IMR-90 (cell line): ENCODE data around the gene DNASE1L1. TPM values are rescaled to one million over a fixed set of nuclear protein-coding genes. Genes with fewer than 3 reads are reported as not detected.

ENCODE experiments used
- ATAC-seq: fragments of 200-7000 bp; cut with Tn5 transposase; 2 replicates; pipeline ENCODE4 v1.9.1; 2020; ENCODE audit warnings: low read depth, mild to moderate bottlenecking, moderate library complexity
- BruUV-seq: library from RNA; stranded (reverse); fragments of 400-500 nt; replicated peaks from 2 replicates; lab custom pipeline; 2021; lab: Mats Ljungman, UMichigan
- CTCF ChIA-PET: fragments of 300-600 bp; formaldehyde crosslinking; extraction: SDS; loops from one replicate; lab custom pipeline; 2021; ENCODE audit warnings: antibody characterized with exemption; lab: Yijun Ruan, JAX
- POLR2A ChIA-PET: fragments of 300-600 bp; sonication (Branson Sonifier 250); formaldehyde crosslinking; loops from one replicate; lab custom pipeline; 2022; ENCODE audit warnings: antibody characterized with exemption; ENCODE audit not compliant: unreplicated experiment; lab: Charles Lee
- DNase-seq: peaks from one replicate; pipeline ENCODE4 v3.0.0; 2013
- H2AFZ ChIP-seq: replicated peaks from 2 replicates; pipeline ENCODE3; 2013; ENCODE audit warnings: low read length, mild to moderate bottlenecking; ENCODE audit not compliant: poor library complexity
- H2AK5ac ChIP-seq: 2 replicates; pipeline ENCODE4 v1.6.1; 2013; ENCODE audit warnings: low read depth, low read length, inconsistent platforms
- H2AK9ac ChIP-seq: replicated peaks from 2 replicates; pipeline ENCODE3; 2013; ENCODE audit warnings: mild to moderate bottlenecking, low read depth, low read length, moderate library complexity; ENCODE audit not compliant: poor library complexity
- H2BK120ac ChIP-seq: 2 replicates; pipeline ENCODE4 v1.6.1; 2013; ENCODE audit warnings: low read depth, low read length, inconsistent platforms
- H2BK15ac ChIP-seq: 3 replicates; pipeline ENCODE4 v1.6.1; 2013; ENCODE audit warnings: low read depth, low read length, inconsistent platforms
- H2BK20ac ChIP-seq: 2 replicates; pipeline ENCODE4 v1.6.1; 2013; ENCODE audit warnings: low read depth, mild to moderate bottlenecking, inconsistent platforms, low read length, moderate library complexity
- H2BK5ac ChIP-seq: 2 replicates; pipeline ENCODE4 v1.6.1; 2013; ENCODE audit warnings: mild to moderate bottlenecking, low read depth, low read length, inconsistent platforms; ENCODE audit not compliant: poor library complexity, severe bottlenecking
- H3K14ac ChIP-seq: replicated peaks from 2 replicates; pipeline ENCODE4 v1.6.1; 2013; ENCODE audit warnings: low read depth, low read length, inconsistent platforms
- H3K18ac ChIP-seq: 2 replicates; pipeline ENCODE4 v1.6.1; 2013; ENCODE audit warnings: low read depth, low read length, control low read depth
- H3K23ac ChIP-seq: 2 replicates; pipeline ENCODE4 v1.6.1; 2013; ENCODE audit warnings: low read depth, low read length, inconsistent platforms
- H3K27ac ChIP-seq: 2 replicates; pipeline ENCODE4 v1.5.1; 2013; ENCODE audit warnings: mild to moderate bottlenecking, control low read depth, low read length; ENCODE audit not compliant: insufficient read depth
- H3K27me3 ChIP-seq: 2 replicates; pipeline ENCODE4 v1.6.1; 2013; ENCODE audit warnings: low read length; ENCODE audit not compliant: control insufficient read depth, insufficient read depth
- H3K36me3 ChIP-seq: 2 replicates; pipeline ENCODE4 v1.6.1; 2013; ENCODE audit warnings: low read length, mixed read lengths; ENCODE audit not compliant: control insufficient read depth, insufficient read depth
- H3K4ac ChIP-seq: 2 replicates; pipeline ENCODE4 v1.6.1; 2013; ENCODE audit warnings: low read depth, low read length, inconsistent platforms
- H3K4me1 ChIP-seq: 2 replicates; pipeline ENCODE4 v1.6.1; 2013; ENCODE audit warnings: low read length, mixed read lengths; ENCODE audit not compliant: control insufficient read depth, insufficient read depth
- H3K4me2 ChIP-seq: 2 replicates; pipeline ENCODE4 v1.6.1; 2013; ENCODE audit warnings: low read depth, mild to moderate bottlenecking, control low read depth, low read length, moderate library complexity
- H3K4me3 ChIP-seq: 2 replicates; pipeline ENCODE4 v1.5.1; 2013; ENCODE audit warnings: low read depth, mild to moderate bottlenecking, control low read depth, low read length, moderate library complexity; ENCODE audit not compliant: insufficient read depth
- H3K56ac ChIP-seq: 2 replicates; pipeline ENCODE4 v1.6.1; 2013; ENCODE audit warnings: low read length, inconsistent platforms; ENCODE audit not compliant: insufficient read depth; ENCODE audit errors: extremely low read depth
- H3K79me1 ChIP-seq, 2 experiments: 2 replicates each; pipeline ENCODE4 v1.6.1; 2013; ENCODE audit warnings: low read length in 2 of 2, inconsistent platforms in 1 of 2, low read depth in 1 of 2
- H3K9ac ChIP-seq: 2 replicates; pipeline ENCODE4 v1.6.1; 2013; ENCODE audit warnings: low read depth, low read length, control low read depth
- H3K9me1 ChIP-seq: 2 replicates; pipeline ENCODE4 v1.6.1; 2013; ENCODE audit warnings: low read length, inconsistent platforms; ENCODE audit not compliant: insufficient read depth
- H3K9me3 ChIP-seq: 2 replicates; pipeline ENCODE4 v1.6.1; 2013; ENCODE audit warnings: low read length; ENCODE audit not compliant: control insufficient read depth, insufficient read depth
- H4K20me1 ChIP-seq: 2 replicates; pipeline ENCODE4 v1.6.1; 2013; ENCODE audit warnings: low read length, inconsistent platforms; ENCODE audit not compliant: insufficient read depth
- H4K5ac ChIP-seq: 2 replicates; pipeline ENCODE4 v1.6.1; 2013; ENCODE audit warnings: mild to moderate bottlenecking, low read depth, low read length, control low read depth
- H4K8ac ChIP-seq, 2 experiments: 2 replicates each; pipeline ENCODE4 v1.6.1; 2013; ENCODE audit warnings: low read depth in 2 of 2, low read length in 2 of 2, control low read depth in 1 of 2, inconsistent platforms in 1 of 2
- H4K91ac ChIP-seq: 2 replicates; pipeline ENCODE4 v1.6.1; 2013; ENCODE audit warnings: low read depth, low read length, inconsistent platforms; ENCODE audit not compliant: insufficient read depth
- BHLHE40 ChIP-seq: fragments of 150-350 bp; IDR thresholded peaks from 2 replicates; pipeline ENCODE4 v1.6.1; 2016; ENCODE audit warnings: mild to moderate bottlenecking, low read depth, low read length
- CEBPB ChIP-seq: IDR thresholded peaks from 2 replicates; pipeline ENCODE4 v1.6.1; 2012; ENCODE audit warnings: low read depth, low read length, improper control_type of control experiment
- CHD1 ChIP-seq: IDR thresholded peaks from 2 replicates; pipeline ENCODE4 v1.6.1; 2012; ENCODE audit warnings: low read depth, low read length, improper control_type of control experiment
- CTCF ChIP-seq: conservative IDR thresholded peaks from 2 replicates; pipeline ENCODE4 v1.5.1; 2012; ENCODE audit warnings: mild to moderate bottlenecking, low read depth, low read length, improper control_type of control experiment
- FOS ChIP-seq: fragments of 150-350 bp; IDR thresholded peaks from 2 replicates; pipeline ENCODE4 v1.6.1; 2016; ENCODE audit warnings: low read depth, low read length
- MAFK ChIP-seq: IDR thresholded peaks from 2 replicates; pipeline ENCODE4 v1.6.1; 2012; ENCODE audit warnings: low read depth, low read length, improper control_type of control experiment
- MAZ ChIP-seq: IDR thresholded peaks from 2 replicates; pipeline ENCODE4 v1.6.1; 2012; ENCODE audit warnings: low read depth, mild to moderate bottlenecking, low read length, improper control_type of control experiment, moderate library complexity, borderline replicate concordance
- MXI1 ChIP-seq: IDR thresholded peaks from 2 replicates; pipeline ENCODE4 v1.6.1; 2012; ENCODE audit warnings: low read depth, mild to moderate bottlenecking, low read length, moderate library complexity, borderline replicate concordance
- NFE2L2 ChIP-seq: fragments of 150-350 bp; IDR thresholded peaks from 2 replicates; pipeline ENCODE4 v1.6.1; 2016; ENCODE audit warnings: low read depth, mild to moderate bottlenecking, low read length
- POLR2A ChIP-seq: IDR thresholded peaks from 2 replicates; pipeline ENCODE4 v1.6.1; 2012; ENCODE audit warnings: mild to moderate bottlenecking, low read depth, low read length
- RAD21 ChIP-seq: IDR thresholded peaks from 2 replicates; pipeline ENCODE4 v1.6.1; 2012; ENCODE audit warnings: low read length, improper control_type of control experiment
- RCOR1 ChIP-seq: IDR thresholded peaks from 2 replicates; pipeline ENCODE4 v1.6.1; 2012; ENCODE audit warnings: mild to moderate bottlenecking, low read length, improper control_type of control experiment; ENCODE audit not compliant: insufficient replicate concordance
- RFX5 ChIP-seq: IDR thresholded peaks from 2 replicates; pipeline ENCODE4 v1.8.0; 2012; ENCODE audit warnings: low read depth, mild to moderate bottlenecking, low read length, moderate library complexity
- SMC3 ChIP-seq: fragments of 150-350 bp; IDR thresholded peaks from 2 replicates; pipeline ENCODE4 v1.6.1; 2016; ENCODE audit warnings: low read depth, mild to moderate bottlenecking, antibody characterized with exemption, low read length, moderate library complexity
- WGBS, 2 experiments: methylation state at CpG; one replicate each; pipeline versions ENCODE4 v1.1.5 to v1.1.7; 2013; ENCODE audit warnings: missing lambda C conversion rate in 2 of 2; ENCODE audit not compliant: insufficient read length in 1 of 2; ENCODE audit errors: extremely low coverage in 2 of 2; 5-methylcytosine and 5-hydroxymethylcytosine counted together
- dilution Hi-C: fragments of 300-500 bp; cut with HindIII; formaldehyde crosslinking; loops from one replicate; pipeline ENCODE4 v1.14.3; 2018; ENCODE audit warnings: low sequenced_read_pairs; ENCODE audit not compliant: unreplicated experiment
- in situ Hi-C: fragments of 300-500 bp; cut with MboI; formaldehyde crosslinking; loops from 3 replicates; pipeline ENCODE4 v1.14.3; 2019; ENCODE audit warnings: low sequenced_read_pairs, inconsistent platforms, mixed read lengths
- intact Hi-C: fragments of 100-400 bp; cut with micrococcal nuclease; formaldehyde crosslinking; loops from 2 replicates; pipeline ENCODE4 v1.10.0; 2022
- polyA plus RNA-seq, 3 experiments: library from polyadenylated mRNA; depleted of rRNA; stranded (reverse); fragments of >200 nt; gene quantifications; 2 replicates each; pipeline ENCODE4 v1.2.3, GENCODE V29; 2012; ENCODE audit warnings: low replicate concordance in 1 of 3
- total RNA-seq: library from RNA; depleted of rRNA; stranded (reverse); fragments of >200 nt; gene quantifications from 2 replicates; pipeline ENCODE4 v1.2.3, GENCODE V29; 2012
- TF ChIP-seq, protein P1 (sequence below): fragments of 150-350 bp; IDR thresholded peaks from 2 replicates; pipeline ENCODE4 v1.6.1; 2017; ENCODE audit warnings: mild to moderate bottlenecking, antibody characterized with exemption, low read length, low read depth
- TF ChIP-seq, protein P2 (sequence below): fragments of 150-350 bp; IDR thresholded peaks from 2 replicates; pipeline ENCODE4 v1.6.1; 2016; ENCODE audit warnings: low read depth, mild to moderate bottlenecking, low read length, moderate library complexity, borderline replicate concordance

The DNASE1L1 gene
- total and polyA plus RNA-seq, 2 of the 4 experiments (the other 2 are of a cell fraction), result 51.4 to 55.5 TPM

GRCh38 chrX:154360155-154360713 is 48.8 kb downstream of the DNASE1L1 start:
- no peak for DNase-seq
- dilution Hi-C loops, result no loop called here

More at GRCh38 chrX:154360155-154360713, 48.8 kb downstream of the DNASE1L1 start:
- POLR2A ChIA-PET, result no interaction called here
- Histone ChIP-seq H2BK15ac (no peak overlapping the region), H3K4ac (no peak overlapping the region), H3K27me3 (no peaks in the 10 kb centered on the region), H3K9me3 (no peaks in the 10 kb centered on the region), H3K4me1 (no peaks in the 10 kb centered on the region), H4K5ac (no peak overlapping the region), H2AK9ac (peak overlapping the region; percentile 82), H4K91ac (no peak overlapping the region), H3K36me3 (peaks cover 90% of the 10 kb centered on the region), H3K23ac (no peak overlapping the region), H3K27ac (no peak overlapping the region), H4K20me1 (peaks cover 99% of the 10 kb centered on the region), H2BK20ac (no peak overlapping the region), H2BK120ac (no peak overlapping the region), H3K56ac (no peak overlapping the region), H4K8ac (no peak overlapping the region), H2BK5ac (no peak overlapping the region), H3K9ac (no peak overlapping the region), H3K9me1 (no peaks in the 10 kb centered on the region; the same call in 1 of the 2 replicates), H2AK5ac (no peak overlapping the region), H3K14ac (no peak overlapping the region), H3K4me3 (no peak overlapping the region), H2AFZ (peak overlapping the region; percentile 72), H3K18ac (no peak overlapping the region), H3K79me1 (peaks cover 7 to 30% of the 10 kb centered on the region in 2 experiments; a peak in 1 of 4 replicates), H3K4me2 (no peak overlapping the region)
- ATAC-seq, result no peak
- TF ChIP-seq CHD1 (no peak), POLR2A (no peak), CTCF (no peak), RAD21 (no peak), RCOR1 (no peak), MAFK (no peak), FOS (no peak), SMC3 (no peak), NFE2L2 (no peak), RFX5 (no peak), CEBPB (no peak), BHLHE40 (no peak), MAZ (no peak), MXI1 (no peak)
- TF ChIP-seq, protein P1, sequence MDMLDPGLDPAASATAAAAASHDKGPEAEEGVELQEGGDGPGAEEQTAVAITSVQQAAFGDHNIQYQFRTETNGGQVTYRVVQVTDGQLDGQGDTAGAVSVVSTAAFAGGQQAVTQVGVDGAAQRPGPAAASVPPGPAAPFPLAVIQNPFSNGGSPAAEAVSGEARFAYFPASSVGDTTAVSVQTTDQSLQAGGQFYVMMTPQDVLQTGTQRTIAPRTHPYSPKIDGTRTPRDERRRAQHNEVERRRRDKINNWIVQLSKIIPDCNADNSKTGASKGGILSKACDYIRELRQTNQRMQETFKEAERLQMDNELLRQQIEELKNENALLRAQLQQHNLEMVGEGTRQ, result no peak
- TF ChIP-seq, protein P2, sequence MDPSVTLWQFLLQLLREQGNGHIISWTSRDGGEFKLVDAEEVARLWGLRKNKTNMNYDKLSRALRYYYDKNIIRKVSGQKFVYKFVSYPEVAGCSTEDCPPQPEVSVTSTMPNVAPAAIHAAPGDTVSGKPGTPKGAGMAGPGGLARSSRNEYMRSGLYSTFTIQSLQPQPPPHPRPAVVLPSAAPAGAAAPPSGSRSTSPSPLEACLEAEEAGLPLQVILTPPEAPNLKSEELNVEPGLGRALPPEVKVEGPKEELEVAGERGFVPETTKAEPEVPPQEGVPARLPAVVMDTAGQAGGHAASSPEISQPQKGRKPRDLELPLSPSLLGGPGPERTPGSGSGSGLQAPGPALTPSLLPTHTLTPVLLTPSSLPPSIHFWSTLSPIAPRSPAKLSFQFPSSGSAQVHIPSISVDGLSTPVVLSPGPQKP, result no peak
- in situ Hi-C loops (no loop called here), intact Hi-C loops (no loop called here)
- no TSS peak for BruUV-seq
- 96% methylated on average over 18 of the region's 34 CpGs; no CpG with 5 or more reads in 1 of the 2 experiments for WGBS, 2 experiments
- CTCF ChIA-PET, result no interaction called here
